Pancreas (tissue), 10 donors: ENCODE measurements around the gene ERCC6L. TPM values are rescaled to one million over a fixed set of nuclear protein-coding genes. Genes with fewer than 3 reads are reported as not detected.
A peak's percentile ranks its signal among the peaks of the same experiment; 100 is the strongest.

Experiments
- ATAC-seq, 4 donors: fragments of 200-7000 bp; cut with Tn5 transposase; one replicate each; pipeline versions ENCODE4 v1.8.0 to v1.9.1; 2020; ENCODE audit warnings: mild to moderate bottlenecking in 4 of 4, moderate library complexity in 4 of 4
- DNase-seq, 6 donors: peaks; one replicate each; pipeline ENCODE4 v3.0.0-alpha.2; 2020
- FAIRE-seq: peaks from 2 replicates; lab custom pipeline; 2012; peaks lifted over from hg19 to GRCh38; lab: Jason Lieb, UNC
- H3K27ac ChIP-seq, 4 donors: fragments of 200-600 bp; sonication (generic); 1 replicate in 3 of 4; 2 replicates in 1 of 4; pipeline versions ENCODE4 v1.5.0 to v1.8.0; 2020
- H3K27me3 ChIP-seq, 4 donors: fragments of 200-600 bp; one replicate each; pipeline ENCODE4 v1.8.0; 2021
- H3K36me3 ChIP-seq, 3 donors: fragments of 200-600 bp; sonication (generic) in 1 of 3; one replicate each; pipeline versions ENCODE4 v1.5.0 to v1.8.0; 2020 to 2021
- H3K4me1 ChIP-seq, 3 donors: fragments of 200-600 bp; one replicate each; pipeline ENCODE4 v1.8.0; 2021
- H3K4me3 ChIP-seq, 4 donors: fragments of 200-600 bp; sonication (generic) in 2 of 4; one replicate each; pipeline versions ENCODE4 v1.5.0 to v1.8.0; 2020 to 2021
- H3K9me3 ChIP-seq, 4 donors: fragments of 200-600 bp; one replicate each; pipeline ENCODE4 v1.8.0; 2021
- WGBS, 2 donors: extraction: QIAGEN DNeasy Blood & Tissue Kit; methylation state at CpG; one replicate each; pipeline ENCODE4 v1.1.7; 2013; 5-methylcytosine and 5-hydroxymethylcytosine counted together
- intact Hi-C, 3 donors: fragments of 100-400 bp; cut with DNase I; formaldehyde crosslinking; loops; one replicate each; pipeline versions ENCODE4 v1.11.1 to v1.14.2; 2022
- polyA plus RNA-seq, 2 donors: library from polyadenylated mRNA; stranded (reverse); fragments of 200-250 nt; gene quantifications; one replicate each; pipeline ENCODE4 v1.2.3, GENCODE V29; 2013
- total RNA-seq, 6 donors: library from RNA; stranded (reverse); fragmentation: NEBNext Ultra II Directional in 4 of 6; extraction: Animal tissue kit (Norgen Biotek cat#: 25700) in 4 of 6; gene quantifications; one replicate each; pipeline versions ENCODE4 v1.2.1 to v1.2.4, GENCODE V29; 2021 to 2023
- TF ChIP-seq, protein P1 (sequence below), 4 donors: fragments of 200-600 bp; sonication (generic) in 3 of 4; IDR thresholded peaks; one replicate each; pipeline versions ENCODE4 v1.5.0 to v1.8.0; 2021; ENCODE audit warnings: antibody characterized with exemption in 4 of 4
- donor health status: healthy with polysubstance abuse.
- donor health status: DM: no; HTN: no; CAD: no; lungs with moderate emphysema.
- donor health status: DM: no; HTN: no; CAD: no.
- donor health status: control.
- donor health status: control.
- donor health status: Bipolar disorder and iron deficiency.
- donor health status: DM: yes; HTN: yes; CAD: no.
- donor health status: DM: no; HTN: no; CAD: no.
- donor health status: DM: no; HTN: no; CAD: no.
- donor health status: DM: yes; HTN: yes; CAD: no.

Gene ERCC6L
- total RNA-seq, result under 1 TPM in 4 of 6 donors, not detected in 2; 0.06 to 0.13 (median 0.11) TPM
- under 1 TPM in 1 of 2 donors, not detected in 1; 0.04 TPM for polyA plus RNA-seq

- TF ChIP-seq, protein P1, sequence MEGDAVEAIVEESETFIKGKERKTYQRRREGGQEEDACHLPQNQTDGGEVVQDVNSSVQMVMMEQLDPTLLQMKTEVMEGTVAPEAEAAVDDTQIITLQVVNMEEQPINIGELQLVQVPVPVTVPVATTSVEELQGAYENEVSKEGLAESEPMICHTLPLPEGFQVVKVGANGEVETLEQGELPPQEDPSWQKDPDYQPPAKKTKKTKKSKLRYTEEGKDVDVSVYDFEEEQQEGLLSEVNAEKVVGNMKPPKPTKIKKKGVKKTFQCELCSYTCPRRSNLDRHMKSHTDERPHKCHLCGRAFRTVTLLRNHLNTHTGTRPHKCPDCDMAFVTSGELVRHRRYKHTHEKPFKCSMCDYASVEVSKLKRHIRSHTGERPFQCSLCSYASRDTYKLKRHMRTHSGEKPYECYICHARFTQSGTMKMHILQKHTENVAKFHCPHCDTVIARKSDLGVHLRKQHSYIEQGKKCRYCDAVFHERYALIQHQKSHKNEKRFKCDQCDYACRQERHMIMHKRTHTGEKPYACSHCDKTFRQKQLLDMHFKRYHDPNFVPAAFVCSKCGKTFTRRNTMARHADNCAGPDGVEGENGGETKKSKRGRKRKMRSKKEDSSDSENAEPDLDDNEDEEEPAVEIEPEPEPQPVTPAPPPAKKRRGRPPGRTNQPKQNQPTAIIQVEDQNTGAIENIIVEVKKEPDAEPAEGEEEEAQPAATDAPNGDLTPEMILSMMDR (IDR thresholded peaks at IDR 0.05), result no peak
- peak; percentile 99 to 100 (median 100) for ATAC-seq
- Histone ChIP-seq H3K36me3 (no peaks in the 10 kb centered on the region), H3K9me3 (no peaks in the 10 kb centered on the region), H3K4me1 (no peaks in the 10 kb centered on the region), H3K27ac (no peak within 1 kb of the TSS), H3K4me3 (peak within 1 kb of the TSS in 1 of 4 donors; percentile 32), H3K27me3 (no peaks in the 10 kb centered on the region)
- 1 to 28% methylated on average over 59 of the region's 59 CpGs for WGBS, 2 donors
- peak; percentile 82 to 95 (median 90) for DNase-seq
- no peak for FAIRE-seq
- intact Hi-C loops, result no loop called here
Observed at GRCh38 chrX:72238721-72239475, at the start of gene ERCC6L. ERCC6L (minus strand) TSS chrX:72239027; CDS start chrX:72238911, 116 bp downstream.

DNA sequence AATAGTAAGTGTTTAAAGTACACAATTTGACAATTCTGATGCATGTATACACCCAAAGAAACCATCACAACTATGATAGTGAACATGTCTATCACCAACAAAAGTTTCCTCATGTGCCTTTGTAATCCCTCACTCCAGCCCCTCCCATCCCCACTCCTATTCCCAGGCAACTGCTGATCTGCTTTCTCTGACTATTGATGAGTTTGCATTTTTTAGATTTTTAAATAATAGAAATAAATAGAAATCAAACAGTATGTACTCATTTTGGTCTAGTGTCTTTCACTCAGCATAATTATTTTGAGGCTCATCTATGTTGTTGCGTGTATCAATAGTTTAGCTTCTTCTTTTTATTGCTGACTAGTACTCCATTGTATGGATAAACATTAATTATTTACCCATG is 43.5 kb upstream of the ERCC6L start:
- TF ChIP-seq, protein P1 (IDR thresholded peaks at IDR 0.05), result no peak
- Histone ChIP-seq H3K27ac (no peak overlapping the region), H3K4me3 (no peak overlapping the region), H3K36me3 (no peaks in the 10 kb centered on the region), H3K27me3 (peaks cover 0 to 1% (median 0%) of the 10 kb centered on the region in 4 donors), H3K9me3 (no peaks in the 10 kb centered on the region), H3K4me1 (no peaks in the 10 kb centered on the region)
- intact Hi-C loops, result no loop called here
- WGBS, 2 donors, result 95 to 96% methylated on average over 1 of the region's 1 CpG
- no peak for DNase-seq
- FAIRE-seq, result no peak
- no peak for ATAC-seq

DNA sequence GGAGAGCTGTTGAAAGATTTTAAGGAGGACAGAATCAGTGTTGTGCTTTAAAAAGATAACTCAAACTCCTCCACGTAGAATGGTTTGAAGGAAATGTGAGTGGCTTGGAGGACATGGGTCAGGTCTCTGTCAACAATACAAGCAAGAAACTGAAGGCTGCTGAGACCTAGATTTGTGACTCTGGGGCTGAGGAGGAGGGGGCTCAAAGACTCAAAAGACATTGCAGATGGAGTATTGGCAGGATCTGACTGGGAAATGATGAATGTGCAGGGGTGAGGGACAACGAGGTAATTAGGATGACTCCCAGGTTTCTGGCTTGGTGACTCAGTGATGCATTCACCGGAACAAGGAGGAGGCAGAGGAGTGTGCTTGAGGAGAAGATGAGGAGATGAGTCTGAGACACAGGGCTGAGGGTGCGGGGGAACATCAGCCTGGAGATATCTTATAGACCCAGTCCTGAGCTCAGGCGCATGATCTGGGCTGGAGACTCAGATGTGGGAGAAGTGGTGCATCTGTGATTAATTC is 41.6 kb upstream of the ERCC6L start:
- no peaks in the 10 kb centered on the region for H3K27me3 ChIP-seq
- H3K36me3 ChIP-seq, result peaks cover 0 to 4% (median 2%) of the 10 kb centered on the region in 3 donors
- TF ChIP-seq, protein P1 (IDR thresholded peaks at IDR 0.05), result no peak
- peaks cover 2 to 6% (median 4%) of the 10 kb centered on the region in 3 donors for H3K4me1 ChIP-seq
- no peak overlapping the region for H3K27ac ChIP-seq
- no peak for ATAC-seq
- H3K9me3 ChIP-seq, result no peaks in the 10 kb centered on the region
- WGBS, 2 donors, result 57 to 59% methylated on average over 5 of the region's 5 CpGs
- no peak overlapping the region for H3K4me3 ChIP-seq
- no peak for FAIRE-seq
- intact Hi-C loops, result no loop called here
- DNase-seq, result no peak

DNA sequence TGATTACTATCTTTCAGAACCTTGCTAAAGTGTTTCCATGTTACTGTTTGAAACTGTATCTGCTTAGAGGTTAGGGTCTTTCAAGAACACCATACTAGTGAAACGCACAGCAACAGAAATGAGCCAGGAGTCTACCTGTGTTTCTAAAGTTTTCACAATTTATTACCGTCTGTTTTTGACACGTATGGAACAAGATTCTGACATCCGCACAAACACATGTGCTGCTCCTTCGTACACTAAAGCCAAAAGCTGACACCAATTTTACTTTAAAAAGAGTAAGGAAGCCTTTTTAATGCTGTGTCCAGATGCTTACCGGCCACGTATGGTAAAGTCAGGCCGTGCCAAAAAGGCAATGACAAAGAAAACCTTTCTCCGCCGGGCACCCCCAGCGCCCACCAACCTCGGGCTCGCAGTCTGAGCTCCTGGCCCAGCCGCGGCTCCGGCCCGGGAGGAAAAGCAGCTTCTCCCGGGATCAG is 37.7 kb upstream of the ERCC6L start:
- Histone ChIP-seq H3K27ac (peak overlapping the region; percentile 46 to 78 (median 74)), H3K27me3 (no peaks in the 10 kb centered on the region), H3K9me3 (no peaks in the 10 kb centered on the region), H3K4me1 (peaks cover 7 to 14% (median 12%) of the 10 kb centered on the region in 3 donors), H3K4me3 (peak overlapping the region; percentile 71 to 83 (median 78)), H3K36me3 (peaks cover 4 to 42% (median 26%) of the 10 kb centered on the region in 3 donors)
- TF ChIP-seq, protein P1 (IDR thresholded peaks at IDR 0.05), result no peak
- DNase-seq (no peak), ATAC-seq (peak in 2 of 4 donors; percentile 1 to 2), FAIRE-seq (no peak)
- 0 to 1% methylated on average over 15 to 18 of the region's 18 CpGs for WGBS, 2 donors
- intact Hi-C loops, result no loop called here
